ENCODE results near the gene SRRM2.
A peak's percentile ranks its signal among the peaks of the same experiment; 100 is the strongest.

Gene SRRM2

DNA sequence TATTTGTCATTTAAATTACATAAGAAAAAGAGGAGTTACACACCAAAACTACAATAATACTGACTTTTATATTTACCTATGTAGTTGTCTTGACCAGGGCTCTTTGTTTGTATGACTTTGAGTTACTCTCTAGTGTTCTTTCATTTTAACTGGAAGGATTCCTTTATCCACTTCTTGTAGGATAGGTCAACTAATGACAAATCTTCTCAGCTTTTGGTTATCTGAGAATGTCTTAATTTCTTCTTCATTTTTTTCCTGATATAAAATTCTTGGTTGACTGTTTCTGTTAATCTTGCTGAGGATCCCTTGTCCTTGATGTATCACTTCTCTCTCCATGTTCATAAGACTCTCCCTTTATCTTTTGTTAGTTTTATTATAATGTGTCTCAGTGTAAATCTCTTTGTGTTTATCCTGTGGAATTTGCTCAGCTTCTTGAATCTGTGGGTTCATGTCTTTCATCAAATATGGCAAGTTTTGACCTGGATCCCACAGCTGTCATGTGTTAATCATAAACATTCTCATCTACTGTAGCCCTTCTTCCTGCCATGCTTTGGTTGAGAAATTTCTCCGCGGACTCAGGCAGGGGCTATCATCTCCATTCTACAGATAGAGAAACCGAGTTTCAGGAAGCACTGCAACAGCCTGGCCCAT lies 51.2 kb downstream of the SRRM2 start:
- DNase-seq = no peak

DNA sequence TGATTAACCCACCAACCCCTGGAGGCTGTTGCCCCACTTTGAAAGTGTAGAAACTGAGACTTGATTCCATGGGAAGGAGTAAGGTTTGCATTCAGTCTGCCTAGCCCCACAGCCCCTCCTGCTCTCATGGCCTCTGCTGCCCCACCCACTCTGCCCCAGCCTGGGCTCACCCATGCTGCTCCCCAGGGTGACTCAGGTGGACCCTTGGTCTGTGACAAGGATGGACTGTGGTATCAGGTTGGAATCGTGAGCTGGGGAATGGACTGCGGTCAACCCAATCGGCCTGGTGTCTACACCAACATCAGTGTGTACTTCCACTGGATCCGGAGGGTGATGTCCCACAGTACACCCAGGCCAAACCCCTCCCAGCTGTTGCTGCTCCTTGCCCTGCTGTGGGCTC lies 52.3 kb downstream of the SRRM2 start:
- no peak for DNase-seq

DNA sequence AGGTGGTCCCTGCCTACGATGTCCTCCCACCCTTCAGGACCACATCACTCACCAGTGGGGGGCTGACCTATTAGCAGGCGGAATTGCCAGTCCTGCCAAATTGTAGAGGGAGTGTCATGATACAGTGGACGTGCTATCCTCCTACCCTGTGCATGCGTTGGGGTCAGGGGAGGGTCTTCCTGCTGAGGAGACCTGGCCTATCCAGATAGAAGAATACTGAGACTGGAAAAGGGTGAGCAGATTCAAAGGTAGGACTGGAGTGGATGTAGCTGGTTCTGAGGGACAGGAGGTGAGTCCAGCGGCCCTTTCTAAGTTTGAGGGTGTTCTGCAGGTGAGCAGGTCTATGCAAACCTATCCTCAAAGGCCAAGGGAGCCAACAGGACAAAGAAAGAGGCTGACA lies 53.8 kb downstream of the SRRM2 start:
- no peak for DNase-seq

DNA sequence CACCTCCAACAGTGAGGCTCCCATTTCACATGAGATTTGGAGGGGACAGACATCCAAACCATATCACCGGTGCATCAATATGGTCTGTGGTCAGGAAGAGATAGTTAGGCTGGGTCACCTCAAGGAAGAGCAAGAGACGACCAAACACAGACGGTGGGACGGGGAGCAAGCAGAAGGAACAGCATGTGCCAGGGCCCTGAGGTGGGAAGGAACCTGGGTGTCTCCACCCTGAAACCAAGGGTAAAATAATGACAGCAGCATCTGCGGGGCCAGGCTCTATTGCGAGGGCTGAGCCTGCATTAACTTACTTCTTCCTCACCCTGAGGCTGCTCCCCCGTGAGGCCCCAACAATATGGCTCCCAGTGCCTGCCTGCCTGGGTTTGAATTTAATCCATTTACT lies 55.7 kb downstream of the SRRM2 start:
- no peak for DNase-seq

DNA sequence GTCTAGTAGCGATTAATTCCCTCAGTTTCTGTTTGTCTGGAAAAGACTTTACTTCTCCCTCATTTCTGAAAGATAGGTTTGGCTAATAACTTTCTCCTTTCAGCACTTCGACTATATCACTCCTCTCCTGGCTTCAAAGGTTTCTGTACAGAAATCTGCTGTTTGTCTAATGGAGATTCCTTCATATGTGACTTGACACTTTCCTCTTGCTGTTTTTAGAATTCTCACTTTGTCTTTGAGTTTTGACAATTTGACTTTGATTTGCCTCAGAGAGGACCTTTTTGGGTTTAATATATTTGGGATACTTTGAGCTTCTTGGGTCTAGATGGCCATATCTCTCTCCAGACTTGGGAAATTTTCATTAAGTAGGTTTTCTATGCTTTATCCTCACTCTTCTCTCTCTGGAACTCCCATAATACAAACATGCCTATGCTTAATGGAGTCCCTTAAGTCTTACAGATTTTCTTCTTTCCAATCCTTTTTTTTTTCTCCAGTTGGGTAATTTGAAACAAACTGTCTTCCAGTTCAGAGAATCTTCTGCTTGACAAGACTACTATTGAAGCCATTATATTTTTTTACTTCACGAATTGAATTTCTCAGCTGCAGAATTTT lies 56.8 kb downstream of the SRRM2 start:
- DNase-seq = no peak

DNA sequence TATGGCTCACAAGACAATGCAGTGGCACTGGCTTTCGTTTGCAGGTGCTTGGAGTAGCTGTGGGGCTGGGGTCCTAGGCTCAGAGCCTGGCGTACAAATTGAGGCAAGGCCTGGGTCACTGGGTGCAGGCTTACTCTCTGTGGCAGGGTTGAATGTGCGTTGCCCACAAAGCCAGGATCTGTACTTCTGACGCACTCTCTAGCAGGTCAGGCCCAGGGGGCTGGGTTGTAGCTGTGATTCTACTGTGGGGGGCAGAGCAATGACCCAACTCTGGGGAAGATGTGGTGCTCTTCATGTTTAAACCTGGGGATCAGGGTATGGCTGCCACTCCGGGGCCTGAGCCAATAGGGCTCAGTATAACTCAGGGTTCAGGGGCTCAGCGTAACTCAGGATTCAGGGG lies 58.2 kb downstream of the SRRM2 start:
- no peak for DNase-seq

DNA sequence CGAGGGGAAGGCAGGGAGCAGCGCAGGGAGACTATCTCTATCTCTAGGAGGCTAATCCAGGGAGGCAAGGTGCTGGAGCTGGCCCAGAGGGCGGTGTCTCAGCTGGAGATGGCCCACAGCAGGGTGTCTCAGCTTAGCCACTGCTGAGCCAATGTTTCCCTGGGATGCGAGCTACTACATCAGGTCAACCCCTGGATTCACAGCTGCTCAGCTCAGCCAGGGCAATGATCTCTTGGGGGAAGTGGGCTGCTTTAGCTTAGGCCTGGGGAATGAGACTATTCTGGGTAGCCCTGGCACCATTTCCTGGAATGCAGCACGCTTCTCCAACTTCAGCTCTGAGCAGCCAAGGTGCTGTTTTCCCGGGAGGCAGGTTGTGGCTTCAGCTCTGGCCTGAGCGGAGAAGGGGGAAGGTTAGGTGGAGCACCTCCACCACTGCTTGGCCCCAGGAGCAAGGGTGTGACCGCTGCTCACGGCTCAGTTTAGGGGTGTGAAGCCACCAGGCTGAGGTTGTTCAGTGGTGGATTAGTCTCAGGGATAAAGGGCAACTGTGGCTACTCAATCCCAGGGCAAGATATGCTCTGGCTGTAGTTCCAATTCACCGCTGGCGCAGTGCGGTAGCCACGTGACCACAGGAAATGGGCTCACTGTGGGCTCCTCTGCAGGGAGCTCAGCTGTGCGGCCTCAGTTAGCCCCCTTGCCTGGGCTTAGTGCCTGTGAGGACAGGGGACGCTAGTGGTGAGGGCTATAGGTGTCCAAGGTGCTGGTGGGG lies 59.4 kb downstream of the SRRM2 start:
- no peak for DNase-seq

DNA sequence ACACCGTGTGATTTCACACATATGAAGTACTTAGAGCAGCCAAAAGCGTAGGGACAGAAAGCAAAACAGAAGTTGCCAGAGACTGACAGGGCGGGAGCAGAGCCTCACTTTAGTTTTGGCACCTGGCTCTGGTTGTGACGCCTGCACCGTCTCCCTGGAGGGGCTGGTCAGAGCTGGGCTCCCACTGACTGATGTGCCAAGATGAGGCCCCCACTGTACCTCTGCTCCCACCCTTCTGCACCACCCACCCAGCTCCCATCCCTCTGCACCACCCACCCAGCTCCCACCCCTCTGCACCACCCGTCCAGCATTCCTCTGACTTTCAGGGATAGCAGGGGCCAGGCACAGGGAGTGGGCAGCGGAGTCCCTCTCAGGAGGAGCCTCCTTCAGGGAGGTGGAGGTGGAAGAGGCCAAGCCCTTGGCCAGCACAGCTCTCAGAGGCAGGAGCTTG lies 61.4 kb downstream of the SRRM2 start:
- no peak for DNase-seq

DNA sequence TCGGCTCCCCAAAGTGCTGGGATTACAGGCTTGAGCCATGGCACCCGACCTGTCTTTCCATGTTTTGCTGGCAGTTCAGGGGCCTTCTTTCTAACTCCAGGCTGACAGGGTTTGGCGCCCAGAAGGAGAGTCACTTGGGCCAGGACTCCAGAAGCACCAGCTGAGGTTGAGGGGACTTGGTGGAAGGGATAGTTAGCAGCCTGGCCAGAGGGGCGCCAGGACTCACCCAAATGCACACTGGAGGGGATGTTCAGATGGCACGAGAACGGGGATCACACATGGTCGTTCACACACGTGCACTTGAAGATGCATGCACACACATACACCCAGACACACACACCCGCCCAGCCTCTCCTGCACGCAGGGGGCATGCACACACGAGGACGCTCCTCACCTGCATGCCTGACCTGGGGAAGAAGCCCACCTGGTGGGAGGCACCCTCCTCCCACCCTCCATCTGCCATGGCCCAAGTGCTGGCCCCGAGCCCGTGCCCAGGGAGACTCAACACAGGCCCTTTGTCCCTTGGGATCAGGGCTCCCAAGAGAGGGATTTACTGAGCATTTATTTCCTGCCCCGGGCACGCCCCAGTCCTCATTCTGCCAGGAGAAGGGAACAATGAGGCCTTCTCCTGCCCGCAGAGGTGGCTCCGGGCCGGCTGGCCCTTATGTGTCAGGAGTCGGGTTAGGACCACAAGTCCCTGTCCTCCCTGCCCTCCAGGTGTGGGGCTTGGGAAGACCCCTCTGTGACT lies 62.3 kb downstream of the SRRM2 start:
- DNase-seq = no peak

DNA sequence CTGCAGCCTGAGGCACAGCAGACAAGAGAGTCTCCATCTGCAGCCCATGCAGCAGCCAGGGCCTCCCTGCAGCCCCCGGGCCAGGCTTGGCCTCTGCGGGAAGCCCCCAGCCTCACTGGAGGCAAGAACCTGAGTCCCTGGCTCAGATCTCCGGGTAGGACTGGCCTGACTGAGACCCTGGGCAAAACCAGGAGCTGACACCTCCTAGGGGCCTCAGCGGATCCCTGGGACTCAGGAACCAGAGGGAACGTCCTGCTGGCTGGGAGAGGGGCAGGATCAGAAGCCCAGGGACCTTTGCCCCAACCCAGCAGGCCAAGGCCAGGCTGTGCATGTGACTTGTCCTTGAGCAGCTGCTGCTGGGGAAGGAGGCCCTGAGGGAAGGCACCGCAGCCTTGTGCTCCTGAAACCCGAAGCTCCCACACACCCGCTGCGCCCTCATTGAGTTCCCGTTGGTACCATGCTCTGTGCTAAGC lies 62.9 kb downstream of the SRRM2 start:
- DNase-seq = no peak

DNA sequence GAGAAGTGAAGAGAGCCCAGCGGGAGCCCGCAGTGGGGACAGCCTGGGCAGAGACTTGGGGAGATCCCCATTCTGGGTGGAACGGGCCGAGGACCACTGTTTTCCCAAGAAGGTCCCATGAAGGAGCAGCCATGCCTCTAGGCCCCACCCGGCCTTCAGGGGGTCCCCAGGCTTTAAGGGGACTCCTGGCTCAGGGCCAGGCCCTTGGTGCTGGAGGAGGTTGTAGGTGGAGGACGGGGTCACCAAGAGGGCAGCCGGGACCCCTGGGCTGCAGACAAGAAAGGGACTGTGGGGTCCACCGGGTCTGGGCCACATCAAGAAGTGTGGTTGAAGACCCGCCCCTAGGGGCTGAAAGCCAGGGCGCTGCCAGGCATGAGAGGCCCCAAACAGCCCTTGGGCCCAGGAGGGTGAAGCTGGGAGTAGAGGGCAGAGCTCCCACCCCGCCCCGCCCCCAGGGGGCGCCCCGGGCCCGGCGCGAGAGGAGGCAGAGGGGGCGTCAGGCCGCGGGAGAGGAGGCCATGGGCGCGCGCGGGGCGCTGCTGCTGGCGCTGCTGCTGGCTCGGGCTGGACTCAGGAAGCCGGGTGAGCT lies 64.4 kb downstream of the SRRM2 start, which contains the start of gene PRSS21:
Gene PRSS21, plus strand, starts transcription at position 487 of the 589 bp plus-strand sequence. Its CDS starts 32 bp downstream, at position 519.
- DNase-seq = peak; percentile 27 to 76

DNA sequence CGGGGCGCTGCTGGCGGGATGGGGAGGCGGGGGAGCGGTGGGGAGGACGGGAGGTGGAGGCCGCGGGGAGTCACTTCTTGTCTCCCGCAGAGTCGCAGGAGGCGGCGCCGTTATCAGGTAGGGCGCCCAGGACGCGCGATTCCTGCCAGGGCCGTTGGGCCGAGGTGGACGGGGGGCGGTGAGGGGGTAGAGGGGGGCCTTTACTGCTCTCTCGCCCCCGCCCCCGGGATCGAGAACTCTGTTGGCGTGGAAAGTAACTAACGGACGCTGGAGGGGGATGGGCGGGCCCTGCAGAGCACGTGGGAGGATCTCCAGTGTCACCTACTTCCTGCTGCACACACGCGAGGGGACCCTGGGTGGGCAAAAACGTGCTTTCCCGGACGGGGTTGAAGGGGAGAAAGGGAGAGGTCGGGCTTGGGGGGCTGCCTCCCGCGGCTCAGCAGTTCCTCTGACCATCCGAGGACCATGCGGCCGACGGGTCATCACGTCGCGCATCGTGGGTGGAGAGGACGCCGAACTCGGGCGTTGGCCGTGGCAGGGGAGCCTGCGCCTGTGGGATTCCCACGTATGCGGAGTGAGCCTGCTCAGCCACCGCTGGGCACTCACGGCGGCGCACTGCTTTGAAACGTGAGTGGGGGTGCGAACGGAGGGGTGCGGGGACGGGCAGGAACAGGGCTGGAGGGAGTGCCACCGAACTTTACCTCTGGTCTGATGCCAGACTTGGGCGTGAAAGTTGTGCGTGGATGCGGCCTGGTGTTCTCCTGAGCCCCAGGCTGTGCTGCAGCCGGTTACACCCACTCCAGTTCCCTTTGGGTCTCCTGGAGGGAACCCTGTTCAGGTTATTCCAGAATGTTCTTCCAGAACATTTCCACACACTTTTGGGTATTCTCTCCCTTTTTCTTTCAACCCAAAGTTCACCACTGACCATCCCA lies 65.2 kb downstream of the SRRM2 start:
- no peak for DNase-seq

DNA sequence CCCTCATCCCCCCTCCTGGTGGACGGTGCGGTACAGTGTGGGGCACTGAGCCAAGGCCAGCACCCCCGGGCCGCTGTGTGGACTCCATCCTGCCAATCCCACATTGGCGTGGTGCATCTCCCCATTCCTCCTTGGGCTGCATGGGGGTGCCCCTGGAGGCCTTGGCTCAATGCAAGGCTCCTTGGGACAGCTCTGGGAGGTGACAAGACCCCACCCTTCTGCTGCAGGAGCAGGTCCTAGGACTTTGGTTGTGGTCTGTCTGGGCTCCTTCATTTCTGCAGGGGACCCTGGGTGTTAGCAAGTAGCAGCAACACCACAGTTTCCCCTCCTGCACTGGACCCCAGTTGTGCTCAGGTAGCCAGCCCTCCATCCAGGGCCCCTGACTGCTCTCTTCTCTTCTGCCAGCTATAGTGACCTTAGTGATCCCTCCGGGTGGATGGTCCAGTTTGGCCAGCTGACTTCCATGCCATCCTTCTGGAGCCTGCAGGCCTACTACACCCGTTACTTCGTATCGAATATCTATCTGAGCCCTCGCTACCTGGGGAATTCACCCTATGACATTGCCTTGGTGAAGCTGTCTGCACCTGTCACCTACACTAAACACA lies 65.9 kb downstream of the SRRM2 start:
- no peak for DNase-seq

DNA sequence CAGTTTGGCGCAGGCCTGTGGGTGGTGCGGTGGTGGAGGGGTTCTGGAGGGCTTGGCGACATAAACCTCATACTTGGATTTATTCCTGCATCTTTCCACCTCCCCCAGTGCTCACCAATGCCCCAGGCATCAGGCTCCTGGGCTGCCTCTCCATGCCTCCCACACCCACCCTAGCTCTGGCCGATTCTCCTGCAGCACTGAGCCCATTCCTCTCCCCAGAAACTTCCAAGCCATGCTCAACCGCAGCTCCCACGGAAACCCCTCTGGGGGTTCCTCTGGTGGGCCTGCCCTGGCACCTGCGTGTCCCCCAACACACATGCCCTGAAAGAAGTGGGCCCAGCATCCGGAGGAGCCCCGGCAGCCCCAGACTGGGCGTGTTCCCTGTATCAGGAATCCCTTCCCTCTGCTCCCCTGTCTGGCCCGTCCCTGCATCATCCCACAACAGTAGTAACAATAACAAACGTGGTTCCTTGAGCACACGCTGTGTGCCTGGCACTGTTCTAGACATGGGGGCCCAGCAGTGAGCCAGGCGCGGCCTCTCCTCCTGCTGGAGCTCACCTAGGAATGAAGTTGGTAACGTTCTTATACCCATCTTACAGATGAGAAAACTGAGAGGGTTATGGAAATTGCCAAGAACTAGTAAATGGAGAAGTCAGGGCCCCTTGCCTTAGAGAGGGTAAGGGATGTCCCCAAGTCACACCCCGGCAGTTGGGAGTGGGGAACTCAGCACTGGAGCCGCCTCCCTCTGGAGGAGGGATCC lies 66.9 kb downstream of the SRRM2 start:
- no peak for DNase-seq

DNA sequence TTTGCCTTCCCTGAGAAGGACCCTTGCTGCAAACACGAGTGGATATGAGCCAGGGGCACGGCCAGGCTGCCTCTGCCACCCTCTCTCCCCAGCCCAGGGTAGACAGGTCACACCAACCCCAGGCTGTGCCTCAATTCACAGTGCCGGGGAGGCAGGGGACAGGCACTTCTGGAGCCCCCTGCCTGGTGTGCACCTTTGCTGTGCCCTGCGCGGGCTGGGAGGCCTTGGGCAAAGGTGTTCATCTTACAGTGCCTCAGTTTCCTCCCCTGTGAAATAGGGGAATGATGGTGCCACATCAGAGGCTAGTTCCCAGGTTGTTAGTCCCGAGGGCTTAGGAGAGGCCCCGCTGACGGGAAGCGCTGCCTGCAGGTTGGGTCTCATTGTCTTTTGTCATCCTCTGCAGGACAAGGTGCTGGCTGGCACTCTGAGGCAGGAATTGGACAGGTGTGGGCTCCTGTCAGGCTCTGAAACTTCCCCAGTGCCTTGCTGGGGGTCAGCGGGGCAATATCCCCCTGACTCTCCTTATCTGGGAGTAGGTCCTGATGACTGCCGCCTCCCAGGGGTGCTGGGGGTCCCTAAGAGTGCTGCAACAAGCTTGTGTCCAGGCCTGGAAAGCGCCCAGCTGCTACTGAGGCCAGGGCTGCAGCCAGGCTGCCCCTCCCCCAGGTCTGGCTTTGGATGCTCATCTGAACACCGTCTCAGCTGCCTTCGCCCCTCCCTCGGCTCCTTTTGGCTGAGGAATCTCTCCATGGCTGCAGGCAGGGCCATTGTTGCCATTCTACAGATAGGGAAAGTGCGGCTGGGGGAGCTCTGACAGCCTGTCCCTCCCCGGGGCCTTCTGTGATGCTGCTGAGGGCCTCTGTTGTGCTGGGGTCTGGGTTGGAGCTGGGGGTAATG lies 67.7 kb downstream of the SRRM2 start:
- no peak for DNase-seq

Data from NCI-H1930 (cell line).